Coronary artery (tissue), 2 donors: ENCODE measurements around the gene ACD.
A peak's percentile ranks its signal among the peaks of the same experiment; 100 is the strongest.

Experiments
- DNase-seq: peaks from one replicate; pipeline ENCODE4 v3.0.0-alpha.2; 2017; ENCODE audit warnings: low spot score
- H3K27ac ChIP-seq, 2 donors: fragments of 200-600 bp; sonication (generic); one replicate each; pipeline ENCODE4 v1.5.1; 2016 to 2019
- H3K4me3 ChIP-seq: fragments of 200-600 bp; sonication (generic); 2 replicates; pipeline ENCODE4 v1.5.1; 2016; ENCODE audit warnings: mild to moderate bottlenecking, moderate library complexity
- TF ChIP-seq, protein P1 (sequence below): fragments of 200-600 bp; sonication (generic); IDR thresholded peaks from one replicate; pipeline ENCODE4 v1.5.1; 2019; ENCODE audit warnings: antibody characterized with exemption

ACD gene

DNA sequence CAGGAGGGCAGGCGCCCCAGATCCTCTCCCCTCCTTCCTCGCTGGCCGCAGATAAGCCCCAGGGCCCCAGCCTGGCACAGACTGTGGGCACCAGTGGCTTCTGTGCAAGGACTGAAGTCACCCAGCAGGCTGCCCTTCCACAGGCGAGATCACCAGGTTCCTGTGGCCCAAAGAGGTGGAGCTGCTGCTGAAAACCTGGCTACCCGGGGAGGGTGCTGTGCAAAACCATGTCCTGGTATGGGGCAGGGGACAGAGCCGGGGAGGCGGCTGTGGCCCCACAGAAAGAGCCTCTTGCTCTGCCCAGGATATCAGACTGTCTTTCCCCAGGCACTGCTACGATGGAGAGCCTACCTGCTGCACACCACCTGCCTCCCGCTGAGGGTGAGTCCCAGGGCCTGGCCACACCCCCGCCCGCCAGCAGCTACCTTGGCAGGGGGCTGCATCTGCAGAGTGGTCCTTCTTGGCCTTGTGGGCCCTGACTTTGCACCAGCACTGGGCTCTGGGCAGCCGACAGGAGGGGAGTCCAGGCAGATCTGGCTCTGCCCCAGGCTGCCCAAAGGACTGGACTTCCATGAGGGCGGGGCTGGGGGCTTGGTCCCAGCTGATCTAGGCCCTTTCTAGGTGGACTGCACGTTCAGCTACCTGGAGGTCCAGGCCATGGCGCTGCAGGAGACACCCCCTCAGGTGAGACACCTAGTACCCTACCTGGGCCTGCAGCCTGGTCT is 14.5 kb downstream of the ACD start:
- DNase-seq: peak; percentile 71
- no peak overlapping the region for H3K27ac ChIP-seq
- TF ChIP-seq, protein P1, sequence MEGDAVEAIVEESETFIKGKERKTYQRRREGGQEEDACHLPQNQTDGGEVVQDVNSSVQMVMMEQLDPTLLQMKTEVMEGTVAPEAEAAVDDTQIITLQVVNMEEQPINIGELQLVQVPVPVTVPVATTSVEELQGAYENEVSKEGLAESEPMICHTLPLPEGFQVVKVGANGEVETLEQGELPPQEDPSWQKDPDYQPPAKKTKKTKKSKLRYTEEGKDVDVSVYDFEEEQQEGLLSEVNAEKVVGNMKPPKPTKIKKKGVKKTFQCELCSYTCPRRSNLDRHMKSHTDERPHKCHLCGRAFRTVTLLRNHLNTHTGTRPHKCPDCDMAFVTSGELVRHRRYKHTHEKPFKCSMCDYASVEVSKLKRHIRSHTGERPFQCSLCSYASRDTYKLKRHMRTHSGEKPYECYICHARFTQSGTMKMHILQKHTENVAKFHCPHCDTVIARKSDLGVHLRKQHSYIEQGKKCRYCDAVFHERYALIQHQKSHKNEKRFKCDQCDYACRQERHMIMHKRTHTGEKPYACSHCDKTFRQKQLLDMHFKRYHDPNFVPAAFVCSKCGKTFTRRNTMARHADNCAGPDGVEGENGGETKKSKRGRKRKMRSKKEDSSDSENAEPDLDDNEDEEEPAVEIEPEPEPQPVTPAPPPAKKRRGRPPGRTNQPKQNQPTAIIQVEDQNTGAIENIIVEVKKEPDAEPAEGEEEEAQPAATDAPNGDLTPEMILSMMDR: no peak
- H3K4me3 ChIP-seq: peak overlapping the region; percentile 58

DNA sequence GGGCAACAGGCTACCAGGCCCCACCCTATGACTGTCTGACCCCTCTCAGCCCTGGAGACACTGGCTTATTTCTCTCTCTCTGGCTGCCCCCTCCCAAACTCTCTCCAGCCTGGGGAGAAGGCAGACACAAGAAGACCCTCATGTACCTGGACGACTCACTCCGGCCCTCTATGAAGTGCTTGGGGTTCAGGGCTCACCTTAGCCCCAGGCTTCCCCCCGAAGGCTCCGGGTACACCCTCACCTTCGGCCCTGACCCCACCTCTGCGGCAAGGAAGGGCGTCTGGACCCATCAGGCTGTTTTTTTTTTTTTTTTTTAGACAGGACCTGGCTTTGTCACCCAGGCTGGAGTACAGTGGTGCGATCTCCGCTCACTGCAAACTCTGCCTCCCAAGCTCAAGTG is 16.0 kb downstream of the ACD start:
- H3K4me3 ChIP-seq: no peak overlapping the region
- DNase-seq: no peak
- TF ChIP-seq, protein P1: no peak
- H3K27ac ChIP-seq: no peak overlapping the region

DNA sequence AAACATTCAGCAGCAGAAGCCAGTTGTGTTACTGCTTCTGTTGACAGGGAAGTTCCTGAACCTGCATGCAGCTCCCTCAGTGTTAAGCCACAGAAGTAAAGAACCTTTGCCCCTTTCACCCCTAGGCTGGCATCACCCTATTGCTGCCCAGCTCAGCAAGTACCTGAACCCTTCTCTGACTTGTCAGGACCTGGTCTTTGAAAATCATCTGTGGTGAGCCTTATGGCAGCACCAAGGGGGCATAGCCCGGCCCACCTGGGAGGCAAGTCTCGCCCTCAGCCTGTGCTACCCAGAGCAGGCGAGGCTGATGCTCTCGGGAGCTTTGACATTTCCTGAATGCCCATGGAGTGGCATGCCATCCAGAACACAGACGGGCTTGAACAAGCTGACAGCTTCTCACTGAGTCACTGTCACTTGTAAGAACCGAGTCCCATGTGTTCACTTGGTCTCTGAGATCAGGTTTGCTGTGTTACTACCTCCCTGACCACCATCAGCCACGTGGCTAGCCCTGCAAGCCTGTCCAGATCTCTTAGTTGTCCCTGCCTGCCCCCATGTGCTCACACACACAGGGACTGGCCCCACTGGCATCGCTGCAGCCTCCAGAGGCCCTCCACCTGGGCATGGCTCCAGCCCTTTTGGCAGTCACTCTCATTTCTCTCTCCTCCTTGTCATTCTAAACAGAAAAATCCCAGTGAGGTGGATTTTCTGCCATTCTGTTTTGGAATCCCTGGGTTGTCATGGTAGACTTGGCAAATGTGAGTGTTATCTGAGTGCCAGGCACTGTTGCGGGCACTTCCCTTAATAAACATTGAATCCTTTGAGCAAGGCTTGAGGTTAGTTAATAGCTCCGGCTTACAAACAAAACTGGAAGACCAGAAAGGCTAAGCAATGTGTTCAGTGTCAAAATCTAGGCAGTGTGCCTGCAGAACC is 18.0 kb downstream of the ACD start:
- Histone ChIP-seq H3K4me3 (no peak overlapping the region), H3K27ac (peak overlapping the region in 1 of 2 donors; percentile 5)
- TF ChIP-seq, protein P1: no peak
- DNase-seq: peak; percentile 86

DNA sequence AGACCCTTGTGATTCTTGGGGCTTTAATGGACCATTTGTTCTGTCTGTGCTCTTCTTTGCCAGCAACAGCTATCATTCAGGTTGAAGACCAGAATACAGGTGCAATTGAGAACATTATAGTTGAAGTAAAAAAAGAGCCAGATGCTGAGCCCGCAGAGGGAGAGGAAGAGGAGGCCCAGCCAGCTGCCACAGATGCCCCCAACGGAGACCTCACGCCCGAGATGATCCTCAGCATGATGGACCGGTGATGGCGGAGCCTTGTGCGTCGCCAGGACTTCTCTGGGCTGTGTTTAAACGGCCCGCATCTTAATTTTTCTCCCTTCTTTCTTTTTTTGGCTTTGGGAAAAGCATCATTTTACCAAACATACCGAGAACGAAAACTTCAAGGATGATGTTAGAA is 22.4 kb downstream of the ACD start:
- no peak overlapping the region for H3K4me3 ChIP-seq
- no peak for DNase-seq
- TF ChIP-seq, protein P1: no peak

DNA sequence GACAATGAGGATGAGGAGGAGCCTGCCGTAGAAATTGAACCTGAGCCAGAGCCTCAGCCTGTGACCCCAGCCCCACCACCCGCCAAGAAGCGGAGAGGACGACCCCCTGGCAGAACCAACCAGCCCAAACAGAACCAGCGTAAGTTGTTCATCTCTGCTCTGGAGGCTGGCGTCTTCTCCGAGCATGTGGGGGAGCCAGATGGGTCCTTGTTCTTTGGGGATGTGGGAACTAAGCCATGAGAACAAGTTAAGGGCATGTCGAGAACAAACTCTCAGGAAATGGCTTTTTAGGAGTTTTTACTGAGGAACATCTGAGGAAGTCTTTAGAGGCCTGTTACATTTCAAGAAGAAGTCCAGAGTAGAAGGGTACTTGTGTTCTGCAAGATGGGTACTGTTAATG is 23.3 kb downstream of the ACD start:
- DNase-seq: no peak
- TF ChIP-seq, protein P1: no peak
- no peak overlapping the region for H3K4me3 ChIP-seq
- H3K27ac ChIP-seq: no peak overlapping the region

More for the DNA sequence above, 22.4 kb downstream of the ACD start:
- H3K27ac ChIP-seq: no peak overlapping the region

DNA sequence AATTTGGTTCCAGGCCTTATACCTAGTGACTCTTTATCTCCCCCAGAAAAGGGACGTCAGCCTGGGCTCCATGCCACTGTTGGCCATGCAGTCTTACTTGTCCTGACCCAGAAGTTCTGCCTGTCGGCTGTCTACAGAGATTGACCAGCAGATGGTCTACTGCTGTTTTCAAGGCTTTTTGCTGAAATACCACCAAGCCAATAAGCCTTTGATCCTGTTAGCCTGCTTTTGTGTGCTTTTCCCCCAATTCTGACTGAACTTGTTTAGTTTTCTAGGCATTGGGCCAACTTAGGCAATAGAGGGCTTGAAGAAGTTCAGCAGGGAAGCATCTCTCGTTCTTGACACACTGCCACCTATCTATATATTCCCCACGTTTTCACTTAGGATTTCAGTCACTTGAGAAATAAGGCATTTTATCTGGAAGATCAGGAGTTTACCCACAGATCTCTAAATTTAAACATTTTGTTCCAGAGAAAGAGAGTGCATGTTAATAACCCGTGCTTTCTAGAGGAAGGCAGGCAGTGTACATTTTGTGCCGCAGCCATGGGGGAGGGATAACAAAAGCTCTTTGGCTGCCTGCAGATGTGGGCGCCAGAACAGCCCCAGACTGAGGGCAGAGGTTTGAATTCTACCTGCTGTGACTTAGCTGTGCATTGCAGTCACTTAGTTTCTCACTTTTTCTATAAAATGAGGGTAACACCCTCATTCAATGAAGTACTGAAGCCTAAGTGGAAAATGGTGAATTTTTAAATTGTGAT is 27.5 kb downstream of the ACD start:
- Histone ChIP-seq H3K27ac (no peak overlapping the region), H3K4me3 (no peak overlapping the region)
- DNase-seq: no peak
- TF ChIP-seq, protein P1: no peak
